HG03442 (cell line): Measurements from ENCODE around the gene PTX4.
A peak's percentile ranks its signal among the peaks of the same experiment; 100 is the strongest.
"Not testable (repeated sequence)": the region's sequence is repeated elsewhere in the genome, so short reads cannot be mapped to it uniquely, and the experiment has no call there.

ENCODE experiments used
- ATAC-seq: cut with Tn5 transposase; IDR thresholded peaks from one replicate; pipeline ENCODE4 v1.9.1; 2021; ENCODE audit warnings: mild to moderate bottlenecking, moderate library complexity; ENCODE audit not compliant: unreplicated experiment

PTX4 gene

GRCh38 chr16:1487395-1488053, 1.2 kb downstream of the PTX4 start:
- no peak for ATAC-seq

GRCh38 chr16:1486551-1487390, 2.0 kb downstream of the PTX4 start:
- no peak for ATAC-seq

- ATAC-seq: no peak
Measured at GRCh38 chr16:1485847-1486496, 2.8 kb downstream of the PTX4 start.

DNA sequence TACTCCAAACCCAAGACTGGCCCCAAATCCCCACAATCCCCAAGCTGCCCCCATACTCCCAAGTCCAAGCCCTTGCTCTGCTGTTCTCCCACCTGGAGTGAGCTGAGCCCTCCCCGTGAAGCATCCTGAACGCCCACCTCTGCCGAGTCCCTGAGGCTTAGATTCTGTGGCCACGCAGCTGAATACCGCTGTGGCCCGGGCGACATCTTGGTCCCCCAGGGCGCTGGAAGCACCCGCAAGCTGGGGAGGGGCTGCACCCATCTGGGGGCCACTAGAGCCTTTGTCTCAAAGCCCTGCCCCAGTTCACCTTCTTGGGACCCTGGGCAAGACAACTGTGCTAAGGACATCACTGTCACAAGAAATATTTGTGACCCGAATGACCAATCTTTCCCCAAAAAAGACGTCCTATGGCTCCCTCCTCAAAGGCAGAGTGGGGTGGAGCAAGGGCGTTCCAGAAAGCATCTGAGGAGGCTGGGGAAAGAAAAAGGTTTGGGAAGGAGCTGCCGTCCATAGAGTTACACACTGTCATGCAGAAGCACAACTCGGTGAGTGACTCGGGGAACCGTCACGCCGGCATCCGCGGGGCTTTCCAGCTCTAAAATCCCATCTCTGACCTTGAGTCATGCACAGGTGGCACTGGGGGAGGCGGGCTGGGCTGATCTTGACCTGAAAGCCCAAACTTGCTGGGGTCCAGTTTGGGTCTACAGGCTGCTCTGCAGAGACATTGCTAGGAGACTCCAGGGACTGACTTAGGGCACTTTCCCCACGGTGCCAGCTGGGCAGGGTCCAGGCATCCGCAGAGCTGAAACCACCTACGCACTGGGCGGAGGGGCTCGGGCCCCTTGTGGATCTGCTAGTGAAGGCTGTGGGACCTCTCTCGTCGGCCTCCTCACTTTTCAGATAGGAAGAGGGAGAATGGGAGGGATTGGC, 6.6 kb downstream of the PTX4 start:
- no peak for ATAC-seq

DNA sequence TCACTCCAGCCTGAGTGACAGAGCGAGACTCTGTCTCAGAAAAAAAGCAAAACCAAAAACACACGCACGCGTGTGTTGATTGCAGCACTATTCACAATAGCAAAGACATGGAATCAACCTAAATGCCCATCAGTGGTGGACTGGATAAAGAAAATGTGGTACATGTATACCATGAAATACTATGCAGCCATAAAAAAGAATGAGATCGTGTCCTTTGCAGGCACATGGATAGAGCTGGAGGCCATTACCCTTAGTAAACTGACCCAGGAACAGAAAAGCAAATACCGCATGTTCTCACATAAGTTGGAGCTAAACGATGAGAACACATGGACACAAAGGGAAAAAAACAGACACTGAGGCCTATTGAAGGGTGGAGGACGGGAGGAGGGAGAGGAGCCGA, 9.8 kb downstream of the PTX4 start:
- not testable (repeated sequence) for ATAC-seq

GRCh38 chr16:1477033-1477432, 11.7 kb downstream of the PTX4 start:
- no peak for ATAC-seq

DNA sequence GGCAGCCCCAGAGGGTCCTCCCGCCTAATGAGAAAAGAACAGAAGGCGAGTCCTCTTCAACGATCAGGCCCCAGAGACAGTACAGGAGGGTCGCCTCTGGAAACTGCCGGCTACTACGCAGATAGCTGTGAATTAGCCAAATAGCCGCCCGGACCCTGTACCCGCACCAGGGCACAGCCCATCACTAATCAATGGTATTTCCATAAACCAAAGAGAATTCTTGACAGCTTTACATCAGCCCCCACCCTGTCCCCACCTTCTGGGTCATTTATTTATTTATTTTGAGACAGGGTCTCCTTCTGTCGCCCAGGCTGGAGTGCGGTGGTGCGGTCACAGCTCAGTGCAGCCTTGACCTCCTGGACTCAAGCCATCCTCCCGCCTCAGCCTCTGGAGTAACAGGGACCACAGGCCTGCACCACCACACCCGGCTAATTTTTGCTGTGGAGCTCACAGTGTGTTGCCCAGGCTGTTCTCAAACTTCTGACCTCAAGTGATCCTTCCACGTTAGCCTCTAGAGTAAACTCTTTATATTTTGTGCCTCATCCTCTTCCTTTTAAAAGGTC, 13.1 kb downstream of the PTX4 start:
- no peak for ATAC-seq

DNA sequence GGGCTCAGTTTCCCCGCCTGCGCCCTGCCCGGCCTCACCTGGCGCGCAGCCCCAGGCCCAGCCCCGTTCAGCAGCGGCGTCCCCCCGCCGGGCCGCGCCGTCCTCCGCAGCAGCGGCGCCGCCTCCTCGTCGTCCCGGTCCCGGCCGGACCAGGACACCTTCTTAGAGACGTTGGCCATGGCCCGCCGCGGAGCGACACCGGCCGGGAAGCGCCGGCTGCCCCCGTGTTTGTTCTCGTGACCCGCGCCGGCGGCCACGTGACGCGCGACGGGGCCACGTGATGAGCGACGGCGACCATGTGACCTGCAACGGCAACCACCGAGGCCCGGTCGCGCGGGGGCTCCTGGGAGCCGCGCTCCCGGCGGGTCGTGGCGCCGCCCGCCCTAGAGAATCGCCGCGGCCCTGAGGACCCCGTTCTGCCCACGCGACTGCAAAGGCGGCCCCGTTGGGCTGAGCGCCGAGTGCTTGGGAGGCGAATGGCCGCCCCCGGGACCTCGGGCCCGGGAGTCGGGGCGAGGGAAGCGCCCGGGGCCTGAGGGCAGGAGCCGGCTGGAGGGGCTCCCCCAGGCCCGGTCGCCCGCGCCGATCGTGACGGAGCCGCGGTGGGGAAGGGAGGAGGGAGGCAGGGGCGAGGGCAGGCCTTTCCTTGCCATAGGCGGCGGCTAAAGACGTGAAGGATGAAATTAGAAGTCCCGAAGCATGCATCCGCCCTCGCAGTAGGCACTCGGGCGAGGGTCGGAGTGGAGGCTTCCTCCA, 13.8 kb downstream of the PTX4 start, which contains the start of gene CLCN7:
Gene CLCN7, minus strand, starts transcription at position 233 of the 756 bp plus-strand sequence. Its CDS starts 54 bp downstream, at position 179.
- peak; percentile 81 for ATAC-seq

- ATAC-seq: peak; percentile 21
Measured at GRCh38 chr16:1474082-1474795, 14.5 kb downstream of the PTX4 start.

- ATAC-seq: no peak
Measured at GRCh38 chr16:1472974-1473373, 15.8 kb downstream of the PTX4 start.

GRCh38 chr16:1471569-1472194, 17.1 kb downstream of the PTX4 start:
- ATAC-seq: no peak

DNA sequence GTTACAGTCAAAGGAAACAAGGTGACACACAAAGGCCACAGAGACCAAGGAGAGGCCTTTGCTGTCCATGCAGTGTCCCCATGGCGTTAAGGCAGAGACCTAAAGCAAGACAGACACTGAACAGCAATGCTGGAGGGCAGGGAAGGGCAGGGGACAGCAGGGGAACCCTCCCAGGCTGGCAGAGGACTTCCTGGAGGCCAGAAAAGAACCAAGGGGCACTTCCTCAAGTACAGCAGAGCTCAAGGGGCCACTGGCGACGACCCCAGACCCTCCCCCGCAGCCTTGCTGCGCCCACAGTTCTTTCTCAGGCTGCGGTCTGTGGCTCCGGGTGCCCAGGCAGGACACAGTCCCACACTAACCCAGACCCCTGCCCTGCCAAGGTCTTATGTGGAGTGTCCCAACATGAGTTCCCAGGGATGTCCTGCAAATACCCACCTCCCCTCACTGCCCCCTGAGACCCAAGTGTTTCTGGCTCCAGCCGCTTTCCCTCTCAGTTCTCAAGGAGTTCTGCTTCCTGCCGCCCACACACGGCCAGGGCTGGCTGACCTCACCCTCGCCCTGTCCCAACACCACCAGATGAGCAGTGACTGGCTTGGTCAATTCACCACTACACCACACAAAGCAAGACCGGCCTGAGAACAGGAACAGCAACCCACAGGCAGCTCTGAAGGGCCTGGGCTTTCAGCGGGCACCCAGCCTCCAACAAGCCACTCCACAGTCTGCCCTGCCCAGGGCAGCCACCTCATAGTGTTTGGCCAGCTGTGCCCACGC, 18.1 kb downstream of the PTX4 start:
- ATAC-seq: no peak

- no peak for ATAC-seq
Measured at GRCh38 chr16:1469693-1470201, 19.0 kb downstream of the PTX4 start.

DNA sequence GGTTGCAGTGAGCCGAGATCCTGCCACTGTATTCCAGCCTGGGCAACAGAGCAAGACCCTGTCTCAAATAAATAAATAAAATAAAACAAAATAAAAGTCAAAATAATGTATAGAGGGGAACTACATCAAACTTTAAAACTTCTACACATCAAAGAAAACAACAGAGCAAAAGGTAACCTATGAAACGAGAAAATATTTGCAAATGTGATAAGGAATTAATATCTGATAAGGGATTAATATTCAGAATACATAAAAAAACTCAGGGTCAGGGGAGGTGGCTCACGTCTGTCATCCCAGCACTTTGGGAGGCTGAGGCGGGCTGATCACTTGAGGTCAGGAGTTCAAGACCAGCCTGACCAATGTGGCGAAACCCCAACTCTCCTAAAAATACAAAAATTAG, 19.6 kb downstream of the PTX4 start:
- not testable (repeated sequence) for ATAC-seq

DNA sequence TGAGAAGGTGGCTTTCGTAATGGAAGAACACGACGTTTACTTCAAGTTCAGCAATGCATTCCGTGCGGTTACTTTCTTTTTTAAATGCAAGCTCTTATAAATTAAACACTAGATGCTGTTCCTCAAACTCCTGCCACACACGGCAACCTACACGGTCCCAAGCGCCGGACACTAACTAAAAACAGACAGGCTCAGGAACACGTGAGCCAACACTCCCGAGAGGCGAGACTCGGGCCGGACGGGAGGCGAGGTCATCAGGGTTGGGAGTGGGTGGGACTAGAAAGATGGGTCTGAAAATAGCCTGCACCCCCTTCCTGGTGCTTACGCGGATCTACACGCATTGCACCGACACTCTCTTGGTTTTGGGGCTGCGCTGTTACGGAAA, 20.3 kb downstream of the PTX4 start:
- ATAC-seq: no peak

DNA sequence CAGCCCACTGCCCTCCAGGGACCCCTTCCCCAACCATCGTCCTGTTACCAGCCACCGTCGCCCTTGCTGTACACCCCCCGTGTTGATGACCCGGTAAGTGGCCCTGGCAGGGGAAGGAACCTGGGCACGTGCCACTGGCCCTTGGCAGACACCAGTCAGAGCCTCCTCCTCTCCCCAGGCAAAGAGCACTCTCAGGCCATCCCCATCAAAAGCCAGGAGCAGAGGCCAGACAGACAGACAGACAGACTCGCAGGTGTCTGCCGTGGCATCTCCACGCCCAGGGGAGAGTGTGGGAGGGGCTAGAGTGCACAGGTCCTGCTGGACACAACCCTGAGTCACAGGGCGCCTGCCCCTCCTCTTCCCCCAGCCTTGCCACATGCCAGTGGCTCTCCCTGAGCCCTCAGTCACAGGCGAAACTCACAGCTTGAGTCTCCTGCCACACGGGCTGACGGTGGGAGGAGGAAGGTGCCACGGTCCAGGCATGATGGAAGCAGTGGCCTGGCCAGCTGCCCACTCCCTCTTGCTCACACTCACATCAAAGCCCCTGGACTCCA, 21.7 kb downstream of the PTX4 start:
- no peak for ATAC-seq

- ATAC-seq: no peak
Measured at GRCh38 chr16:1466054-1466453, 22.7 kb downstream of the PTX4 start.
